Measurements from ENCODE around the gene C21orf58. TPM values are rescaled to one million over a fixed set of nuclear protein-coding genes. Genes with fewer than 3 reads are reported as not detected.

Gene C21orf58
- total RNA-seq, 1 donor from 2014 or later: 12.1 TPM

DNA sequence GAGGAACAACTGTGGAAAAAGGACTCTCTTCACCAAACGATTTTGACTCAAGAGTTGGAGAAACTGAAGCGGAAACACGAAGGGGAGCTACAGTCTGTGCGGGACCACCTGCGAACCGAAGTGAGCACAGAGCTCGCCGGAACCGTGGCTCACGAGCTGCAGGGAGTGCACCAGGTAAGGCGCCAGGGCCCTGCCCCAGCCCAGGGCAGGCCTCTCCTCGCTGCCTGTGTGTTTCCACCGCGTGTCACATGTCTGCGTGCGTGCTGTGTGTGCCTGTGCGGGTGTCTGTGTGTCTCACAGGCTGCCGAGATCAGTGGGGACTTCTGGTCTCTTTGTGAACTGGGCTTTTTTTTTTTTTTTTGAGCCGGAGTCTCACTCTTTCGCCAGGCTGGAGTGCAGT is 43.3 kb upstream of the C21orf58 start:
- DNase-seq (ENCODE audit: low read depth): no peak
- TF ChIP-seq, protein P1, sequence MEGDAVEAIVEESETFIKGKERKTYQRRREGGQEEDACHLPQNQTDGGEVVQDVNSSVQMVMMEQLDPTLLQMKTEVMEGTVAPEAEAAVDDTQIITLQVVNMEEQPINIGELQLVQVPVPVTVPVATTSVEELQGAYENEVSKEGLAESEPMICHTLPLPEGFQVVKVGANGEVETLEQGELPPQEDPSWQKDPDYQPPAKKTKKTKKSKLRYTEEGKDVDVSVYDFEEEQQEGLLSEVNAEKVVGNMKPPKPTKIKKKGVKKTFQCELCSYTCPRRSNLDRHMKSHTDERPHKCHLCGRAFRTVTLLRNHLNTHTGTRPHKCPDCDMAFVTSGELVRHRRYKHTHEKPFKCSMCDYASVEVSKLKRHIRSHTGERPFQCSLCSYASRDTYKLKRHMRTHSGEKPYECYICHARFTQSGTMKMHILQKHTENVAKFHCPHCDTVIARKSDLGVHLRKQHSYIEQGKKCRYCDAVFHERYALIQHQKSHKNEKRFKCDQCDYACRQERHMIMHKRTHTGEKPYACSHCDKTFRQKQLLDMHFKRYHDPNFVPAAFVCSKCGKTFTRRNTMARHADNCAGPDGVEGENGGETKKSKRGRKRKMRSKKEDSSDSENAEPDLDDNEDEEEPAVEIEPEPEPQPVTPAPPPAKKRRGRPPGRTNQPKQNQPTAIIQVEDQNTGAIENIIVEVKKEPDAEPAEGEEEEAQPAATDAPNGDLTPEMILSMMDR (conservative IDR thresholded peaks at IDR 0.05; ENCODE audit: low read depth, low read length): no peak
- no peak overlapping the region for H3K4me3 ChIP-seq (ENCODE audit: low read depth, low read length)

DNA sequence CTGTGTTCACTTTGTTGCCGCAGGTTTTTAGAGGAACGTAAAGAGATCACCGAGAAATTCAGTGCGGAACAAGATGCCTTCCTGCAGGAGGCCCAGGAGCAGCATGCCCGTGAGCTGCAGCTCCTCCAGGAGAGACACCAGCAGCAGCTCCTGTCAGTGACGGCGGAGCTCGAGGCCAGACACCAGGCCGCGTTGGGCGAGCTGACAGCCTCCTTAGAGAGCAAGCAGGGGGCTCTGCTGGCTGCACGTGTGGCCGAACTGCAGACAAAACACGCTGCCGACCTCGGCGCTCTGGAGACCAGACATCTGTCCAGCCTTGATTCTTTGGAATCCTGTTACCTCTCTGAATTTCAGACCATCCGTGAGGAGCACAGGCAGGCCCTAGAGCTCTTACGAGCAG is 42.9 kb upstream of the C21orf58 start:
- no peak for DNase-seq (ENCODE audit: low read depth)
- no peak overlapping the region for H3K4me3 ChIP-seq (ENCODE audit: low read depth, low read length)
- TF ChIP-seq, protein P1 (conservative IDR thresholded peaks at IDR 0.05; ENCODE audit: low read depth, low read length): no peak

DNA sequence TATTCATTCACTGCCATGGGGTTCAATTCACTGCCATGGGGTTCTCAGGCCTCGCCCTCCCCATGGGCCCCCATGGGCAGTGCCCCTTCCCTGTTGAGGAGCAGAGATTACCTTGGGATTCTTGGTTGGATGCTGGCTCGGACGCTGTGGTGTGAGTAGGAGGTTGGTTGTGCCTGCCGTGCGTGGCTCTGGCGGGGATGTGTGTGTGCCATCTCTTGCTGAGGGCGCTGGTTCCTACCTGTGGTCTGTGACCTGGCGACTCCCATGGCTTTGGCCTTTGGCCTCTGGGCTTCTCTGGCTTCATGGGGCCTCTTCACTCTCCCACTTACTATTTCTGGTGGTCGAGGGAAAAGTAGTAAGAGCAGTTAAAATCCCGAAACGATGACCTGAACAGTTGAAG is 42.4 kb upstream of the C21orf58 start:
- H3K4me3 ChIP-seq (ENCODE audit: low read depth, low read length): no peak overlapping the region
- no peak for DNase-seq (ENCODE audit: low read depth)
- TF ChIP-seq, protein P1 (conservative IDR thresholded peaks at IDR 0.05; ENCODE audit: low read depth, low read length): no peak

DNA sequence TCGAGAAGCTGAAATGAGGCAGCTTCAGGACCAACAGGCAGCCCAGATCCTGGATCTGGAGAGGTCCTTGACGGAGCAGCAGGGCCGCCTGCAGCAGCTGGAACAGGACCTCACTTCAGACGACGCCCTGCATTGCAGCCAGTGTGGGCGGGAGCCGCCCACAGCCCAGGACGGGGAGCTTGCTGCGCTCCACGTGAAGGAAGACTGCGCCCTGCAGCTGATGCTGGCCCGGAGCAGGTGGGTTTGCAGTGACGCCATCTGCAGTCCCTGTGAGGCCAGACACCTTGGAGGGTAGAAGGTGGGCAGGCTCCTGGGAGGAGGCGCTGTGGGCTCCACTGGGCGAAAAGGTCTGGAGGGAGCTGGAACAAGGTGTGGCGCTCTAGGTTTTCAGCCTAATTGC is 40.0 kb upstream of the C21orf58 start:
- TF ChIP-seq, protein P1 (conservative IDR thresholded peaks at IDR 0.05; ENCODE audit: low read depth, low read length): no peak
- DNase-seq (ENCODE audit: low read depth): no peak
- no peak overlapping the region for H3K4me3 ChIP-seq (ENCODE audit: low read depth, low read length)

DNA sequence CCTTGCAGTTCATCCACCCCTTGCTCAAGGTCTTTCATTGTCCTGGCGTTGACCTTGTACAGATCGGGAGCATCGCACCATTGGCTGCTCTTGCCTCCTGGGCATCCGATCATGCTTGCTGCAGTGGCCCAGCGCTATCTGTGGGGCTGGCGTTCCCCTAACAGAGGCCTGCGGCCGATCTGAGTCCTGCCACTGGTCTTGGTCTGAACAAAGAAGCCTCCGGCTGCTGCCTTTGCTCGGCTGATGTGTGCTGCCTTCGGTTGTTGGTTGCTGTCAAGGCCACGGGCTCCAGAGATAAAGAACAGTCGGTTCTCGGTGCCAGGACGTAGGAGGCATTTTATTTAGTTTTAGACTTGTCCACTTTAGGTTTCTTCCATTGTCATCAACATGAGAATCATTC is 39.3 kb upstream of the C21orf58 start:
- no peak for DNase-seq (ENCODE audit: low read depth)
- TF ChIP-seq, protein P1 (conservative IDR thresholded peaks at IDR 0.05; ENCODE audit: low read depth, low read length): no peak
- no peak overlapping the region for H3K4me3 ChIP-seq (ENCODE audit: low read depth, low read length)

DNA sequence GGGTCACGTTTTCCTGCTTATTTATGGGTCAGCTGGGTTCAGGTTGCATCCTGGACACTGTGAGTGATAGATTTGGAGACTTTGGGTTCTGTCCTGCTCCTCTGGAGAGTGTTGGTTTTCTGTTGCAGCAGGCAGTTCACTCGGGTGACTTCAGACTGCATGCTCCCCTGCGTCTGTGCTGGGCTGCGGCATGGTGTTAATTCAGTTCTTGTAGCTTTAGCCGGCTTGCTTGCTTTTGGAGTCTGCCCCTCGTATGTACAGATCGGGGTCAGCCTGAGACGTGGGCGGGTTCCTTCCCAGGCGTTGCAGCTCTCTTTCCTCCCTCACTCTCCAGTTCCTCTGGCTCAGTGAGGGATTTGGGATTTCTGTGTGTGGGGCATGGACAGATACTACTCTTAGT is 38.3 kb upstream of the C21orf58 start:
- TF ChIP-seq, protein P1 (conservative IDR thresholded peaks at IDR 0.05; ENCODE audit: low read depth, low read length): no peak
- DNase-seq (ENCODE audit: low read depth): no peak
- no peak overlapping the region for H3K4me3 ChIP-seq (ENCODE audit: low read depth, low read length)

DNA sequence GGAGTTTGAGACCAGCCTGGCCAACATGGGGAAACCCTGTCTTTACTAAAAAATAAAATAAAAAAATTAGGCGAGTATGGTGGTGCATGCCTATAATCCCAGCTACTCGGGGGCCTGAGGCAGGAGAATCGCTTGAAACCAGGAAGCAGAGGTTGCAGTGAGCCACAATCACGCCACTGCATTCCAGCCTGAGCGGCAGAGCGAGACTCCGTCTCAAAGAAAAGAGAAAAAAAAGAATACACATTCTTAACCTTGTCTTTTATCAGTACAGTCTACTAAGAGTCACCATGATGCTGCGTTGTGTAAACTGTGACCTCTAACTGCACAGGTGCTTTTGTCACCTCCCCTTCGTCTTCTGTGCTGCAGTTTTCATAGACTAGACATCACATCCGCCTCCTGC is 37.5 kb upstream of the C21orf58 start:
- no peak overlapping the region for H3K4me3 ChIP-seq (ENCODE audit: low read depth, low read length)
- DNase-seq (ENCODE audit: low read depth): no peak
- TF ChIP-seq, protein P1 (conservative IDR thresholded peaks at IDR 0.05; ENCODE audit: low read depth, low read length): no peak

Measured in epithelial cell of proximal tubule (primary cell).